Measurements from ENCODE around the gene SAMMSON. TPM values are rescaled to one million over a fixed set of nuclear protein-coding genes. Genes with fewer than 3 reads are reported as not detected.

SAMMSON gene
- total and polyA plus RNA-seq, 11 donors = not detected

- WGBS, 4 donors = 84 to 88% (median 85%) methylated on average over 3 of the region's 3 CpGs
These were observed 94.7 kb downstream of the SAMMSON start for GRCh38 chr3:70094197-70094596.

GRCh38 chr3:70095260-70095659 lies 95.7 kb downstream of the SAMMSON start:
- ATAC-seq (no peak), DNase-seq (no peak)
- H3K27me3 ChIP-seq = no peaks in the 10 kb centered on the region
- no peaks in the 10 kb centered on the region for H3K36me3 ChIP-seq
- H3K9me3 ChIP-seq = no peaks in the 10 kb centered on the region
- TF ChIP-seq POLR2A (IDR thresholded peaks at IDR 0.05) = no peak
- no peak for TF ChIP-seq CTCF (IDR thresholded peaks at IDR 0.05)
- WGBS, 4 donors = 68 to 94% (median 82%) methylated on average over 2 of the region's 2 CpGs
- intact Hi-C loops (cut with DNase I) = loop anchor here in 1 of 10 donors (10.0 kb wide), 1 partner anchor 260 kb away; no protein-coding TSS in a partner anchor
- H3K27ac ChIP-seq = no peak overlapping the region
- no peaks in the 10 kb centered on the region for H3K4me1 ChIP-seq
- H3K4me3 ChIP-seq = no peak overlapping the region

More at GRCh38 chr3:70094197-70094596, 94.7 kb downstream of the SAMMSON start:
- Histone ChIP-seq H3K27ac (no peak overlapping the region), H3K9me3 (no peaks in the 10 kb centered on the region), H3K4me1 (no peaks in the 10 kb centered on the region), H3K4me3 (no peak overlapping the region), H3K27me3 (peaks cover 0 to 7% (median 0%) of the 10 kb centered on the region in 9 donors), H3K36me3 (no peaks in the 10 kb centered on the region)
- TF ChIP-seq POLR2A (IDR thresholded peaks at IDR 0.05) = no peak
- no peak for TF ChIP-seq CTCF (IDR thresholded peaks at IDR 0.05)
- intact Hi-C loops (cut with DNase I) = loop anchor here in 1 of 10 donors (10.0 kb wide), 1 partner anchor 261 kb away; no protein-coding TSS in a partner anchor
- DNase-seq = no peak
- ATAC-seq = no peak

GRCh38 chr3:70096376-70097066 lies 97.0 kb downstream of the SAMMSON start:
- TF ChIP-seq POLR2A (IDR thresholded peaks at IDR 0.05) (no peak), CTCF (IDR thresholded peaks at IDR 0.05) (no peak)
- Histone ChIP-seq H3K4me1 (no peaks in the 10 kb centered on the region), H3K27me3 (no peaks in the 10 kb centered on the region), H3K9me3 (no peaks in the 10 kb centered on the region), H3K27ac (no peak overlapping the region), H3K4me3 (no peak overlapping the region), H3K36me3 (no peaks in the 10 kb centered on the region)
- ATAC-seq (no peak), DNase-seq (no peak)
- 82 to 91% (median 88%) methylated on average over 5 of the region's 5 CpGs for WGBS, 4 donors
- intact Hi-C loops (cut with DNase I) = loop anchor here in 1 of 10 donors (10.0 kb wide), 1 partner anchor 258 kb away; no protein-coding TSS in a partner anchor

- H3K9me3 ChIP-seq = no peaks in the 10 kb centered on the region
- intact Hi-C loops (cut with DNase I) = loop anchor here in 1 of 10 donors (10.0 kb wide), 1 partner anchor 258 kb away; no protein-coding TSS in a partner anchor
- no peaks in the 10 kb centered on the region for H3K4me1 ChIP-seq
- no peak overlapping the region for H3K27ac ChIP-seq
- no peaks in the 10 kb centered on the region for H3K27me3 ChIP-seq
- H3K36me3 ChIP-seq = no peaks in the 10 kb centered on the region
- 92 to 97% (median 96%) methylated on average over 1 of the region's 1 CpG for WGBS, 4 donors
- ATAC-seq (no peak), DNase-seq (no peak)
- H3K4me3 ChIP-seq = no peak overlapping the region
- TF ChIP-seq CTCF (IDR thresholded peaks at IDR 0.05) (no peak), POLR2A (IDR thresholded peaks at IDR 0.05) (no peak)
These were observed 97.6 kb downstream of the SAMMSON start for GRCh38 chr3:70097084-70097483.
